Measurements from ENCODE around the gene USP34. TPM values are rescaled to one million over a fixed set of nuclear protein-coding genes. Genes with fewer than 3 reads are reported as not detected.

USP34 gene
- total RNA-seq, 1 donor from 2014 or later, result 83.8 TPM

DNA sequence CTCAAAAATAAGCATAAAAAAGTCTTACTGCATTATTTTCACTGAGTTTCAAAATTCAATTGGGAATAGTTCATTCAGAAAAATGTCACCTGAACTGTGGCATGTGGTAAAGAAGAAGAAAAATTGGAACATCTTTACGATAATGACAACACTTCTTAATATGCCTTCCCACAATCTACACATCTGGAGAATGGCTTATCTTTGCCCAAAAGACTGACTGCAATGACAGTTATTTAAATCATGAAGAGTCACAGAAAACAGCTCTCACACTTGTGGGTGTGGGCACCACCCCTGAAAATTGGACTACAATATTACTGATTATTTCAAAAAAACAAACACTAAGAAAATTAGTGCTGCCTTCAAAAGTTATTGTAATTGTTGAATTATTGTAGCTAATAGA is 152.3 kb downstream of the USP34 start:
- DNase-seq (ENCODE audit: low read depth, low spot score), result no peak

DNA sequence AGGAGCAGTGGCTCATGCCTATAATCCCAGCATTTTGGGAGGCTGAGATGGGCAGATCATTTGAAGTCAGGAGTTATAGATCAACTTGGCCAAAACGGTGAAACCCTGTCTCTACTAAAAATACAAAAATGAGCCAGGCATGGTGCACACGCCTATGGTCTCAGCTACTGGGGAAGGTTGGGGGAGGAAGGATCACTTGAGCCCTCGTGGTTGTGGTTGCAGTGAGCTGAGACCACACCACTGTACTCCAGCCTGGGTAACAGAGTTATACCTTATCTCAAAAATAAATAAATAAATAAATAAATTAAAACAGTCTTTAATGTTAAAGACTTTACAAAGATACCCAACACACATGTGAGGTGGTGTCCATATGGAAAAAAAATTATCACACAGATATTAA is 174.9 kb downstream of the USP34 start:
- no peak for DNase-seq (ENCODE audit: low read depth, low spot score)

DNA sequence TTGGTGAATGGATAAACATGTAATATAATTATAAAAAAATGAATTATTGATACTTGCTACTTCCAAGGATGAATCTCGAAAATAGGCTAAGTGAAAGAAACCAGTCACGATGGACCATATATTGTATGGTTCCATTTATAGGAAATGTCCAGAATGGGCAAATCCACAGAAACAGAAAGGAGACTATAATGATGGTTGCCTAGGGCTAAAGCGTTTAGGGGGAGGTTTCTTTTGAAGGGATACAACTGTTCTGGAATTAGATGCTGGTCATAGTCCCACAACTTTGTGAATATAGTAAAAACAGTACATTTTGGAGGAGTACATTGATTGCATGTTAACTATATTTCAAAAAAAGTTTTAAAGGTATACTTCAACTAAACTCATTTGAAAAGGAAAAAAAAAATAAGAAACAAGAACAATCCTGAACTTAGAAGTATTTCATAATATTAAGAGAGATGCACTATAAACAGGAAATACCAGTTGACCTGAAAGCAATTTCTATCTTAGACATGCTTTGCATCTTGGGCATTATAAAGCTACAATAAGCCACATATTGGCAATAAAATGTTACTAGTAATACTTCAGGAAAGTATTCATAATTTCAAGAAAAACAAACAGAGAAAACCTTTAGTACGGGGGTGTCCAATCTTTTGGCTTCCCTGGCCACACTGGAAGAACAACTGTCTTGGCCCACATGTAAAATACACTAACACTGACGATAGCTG is 178.9 kb downstream of the USP34 start:
- DNase-seq (ENCODE audit: low read depth, low spot score), result no peak

DNA sequence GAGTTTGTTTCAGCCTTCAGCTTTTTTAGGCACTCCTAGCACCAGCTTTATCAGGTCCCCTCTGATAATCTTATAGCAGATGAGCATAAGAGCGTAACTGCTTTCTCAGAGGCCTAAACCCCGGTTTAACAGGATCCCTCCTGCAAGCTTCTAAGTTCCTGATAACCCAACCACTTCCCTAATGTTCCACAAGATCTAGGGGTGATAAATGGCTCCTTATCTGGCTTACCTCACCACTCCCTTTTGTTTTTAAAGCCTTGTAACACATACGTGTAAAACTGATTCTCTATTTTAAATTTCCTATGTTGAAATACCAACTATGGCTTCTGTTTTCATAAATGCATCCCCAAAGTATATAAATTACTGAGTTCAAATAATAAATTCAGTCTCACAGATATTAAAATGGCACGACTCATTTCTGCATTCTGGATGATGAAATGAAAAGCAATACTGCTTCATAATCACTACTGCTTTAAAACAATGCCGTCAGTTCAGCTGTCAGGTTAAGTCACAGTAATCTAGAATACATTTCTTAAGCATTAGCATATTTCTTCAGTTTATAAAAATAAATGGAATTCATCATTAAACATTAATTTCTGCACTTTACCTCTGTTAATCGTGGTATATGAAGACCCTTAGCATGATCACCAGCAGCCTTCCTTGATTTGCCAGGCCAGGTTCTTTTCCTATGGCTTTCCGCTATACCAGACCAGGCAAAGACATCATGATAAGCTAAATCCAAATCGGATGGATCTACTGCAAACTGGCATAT is 182.6 kb downstream of the USP34 start:
- DNase-seq (ENCODE audit: low read depth, low spot score), result no peak

DNA sequence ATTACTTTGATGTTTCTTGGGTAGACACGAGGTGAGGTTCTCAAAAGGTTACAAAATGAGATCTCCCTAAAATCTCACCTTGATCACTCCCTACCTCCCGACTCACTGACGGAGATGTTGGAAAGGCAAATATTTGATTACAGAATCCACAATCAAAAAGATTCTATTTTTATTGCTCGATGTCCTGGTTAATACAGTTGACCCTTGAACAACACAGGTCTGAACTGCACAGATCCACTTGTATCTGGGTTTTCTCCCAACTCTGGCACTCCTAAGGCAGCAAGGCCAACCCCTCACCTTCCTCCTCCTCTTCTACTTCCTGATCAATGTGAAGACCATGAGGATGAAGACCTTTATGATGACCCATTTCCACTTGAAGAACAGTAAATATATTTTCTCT is 183.6 kb downstream of the USP34 start:
- DNase-seq (ENCODE audit: low read depth, low spot score), result no peak

DNA sequence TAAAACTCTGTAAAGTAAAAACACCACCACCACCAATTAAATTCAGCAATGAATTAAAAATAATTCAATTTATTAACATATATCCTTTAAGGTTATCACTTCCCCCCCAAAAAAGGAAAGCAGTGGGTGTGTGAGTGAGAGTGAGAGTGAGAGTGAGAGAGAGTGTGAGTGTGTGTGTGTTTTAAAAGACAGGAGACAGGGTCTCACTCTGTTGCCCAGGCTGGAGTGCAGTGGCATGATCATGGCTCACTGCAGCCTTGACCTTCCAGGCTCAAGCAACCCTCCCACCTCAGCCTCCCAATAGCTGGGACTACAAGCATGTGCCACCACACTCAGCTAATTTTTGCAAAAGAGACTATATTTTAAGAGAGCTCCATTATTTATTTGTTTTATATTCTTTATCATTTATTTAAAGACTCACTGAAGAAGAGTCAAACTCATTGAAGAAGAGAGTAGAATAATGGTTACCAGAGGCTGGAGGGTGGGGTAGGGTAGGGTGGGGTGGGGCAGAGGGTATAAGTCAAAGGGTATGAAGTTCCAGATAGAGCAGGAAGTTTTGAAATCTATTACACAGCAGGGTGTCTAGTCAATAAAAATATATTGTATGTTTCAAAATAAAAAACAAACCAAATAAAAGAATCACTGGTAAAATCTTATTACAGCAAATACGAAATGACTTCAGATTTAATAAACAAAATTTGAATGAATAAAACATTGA is 187.3 kb downstream of the USP34 start:
- no peak for DNase-seq (ENCODE audit: low read depth, low spot score)

DNA sequence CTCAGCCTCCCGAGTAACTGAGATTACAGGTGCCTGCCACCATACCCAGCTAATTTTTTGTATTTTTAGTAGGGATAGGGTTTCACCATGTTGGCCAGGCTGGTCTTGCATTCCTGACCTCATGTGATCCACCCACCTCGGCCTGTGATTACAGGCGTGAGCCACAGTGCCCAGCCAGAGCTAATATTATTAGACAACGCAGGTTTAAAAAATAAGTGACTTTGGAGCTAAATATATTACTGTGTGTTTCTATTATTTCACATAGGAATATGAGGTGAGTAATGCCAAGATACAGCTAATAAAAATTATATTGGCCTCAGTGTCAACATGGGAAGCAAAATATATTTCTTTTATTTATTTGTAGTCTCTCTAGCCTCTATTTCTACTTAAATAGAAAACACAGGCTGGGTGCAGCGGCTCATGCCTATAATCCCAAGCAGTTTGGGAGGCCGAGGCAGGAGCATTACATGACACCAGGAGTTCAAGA is 188.7 kb downstream of the USP34 start:
- no peak for DNase-seq (ENCODE audit: low read depth, low spot score)

DNA sequence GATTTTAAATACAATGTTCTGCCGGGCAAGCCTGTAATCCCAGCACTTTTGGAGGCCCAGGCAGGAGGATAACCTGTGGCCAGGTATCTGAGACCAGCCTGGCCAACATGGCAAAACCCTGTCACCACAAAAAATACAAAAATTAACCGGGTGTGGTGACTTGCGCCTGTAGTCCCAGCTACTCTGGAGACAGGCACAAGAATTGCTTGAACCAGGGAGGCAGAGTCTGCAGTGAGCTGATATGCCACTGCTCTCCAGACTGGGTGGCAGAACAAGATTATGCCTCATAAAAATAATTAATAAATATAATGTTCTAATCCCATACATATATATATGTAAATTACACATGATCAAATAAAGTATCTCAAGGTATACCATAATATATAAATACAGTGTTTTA is 189.6 kb downstream of the USP34 start:
- no peak for DNase-seq (ENCODE audit: low read depth, low spot score)

DNA sequence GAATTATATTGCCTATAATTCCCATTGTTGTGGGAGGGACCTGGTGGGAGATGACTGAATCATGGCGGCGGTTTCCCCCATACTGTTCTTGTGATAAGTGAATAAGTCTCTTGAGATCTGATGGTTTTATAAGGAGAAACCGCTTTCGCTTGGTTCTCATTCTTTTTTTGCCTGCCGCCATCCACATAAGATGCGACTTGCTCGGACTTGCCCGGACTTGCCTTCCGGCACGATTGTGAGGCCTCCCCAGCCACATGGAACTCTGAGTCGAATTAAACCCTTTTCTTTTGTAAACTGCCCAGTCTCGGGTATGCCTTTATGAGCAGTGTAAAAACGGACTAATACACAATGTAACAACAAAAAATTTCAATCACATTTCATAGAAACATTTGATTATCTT is 193.1 kb downstream of the USP34 start:
- DNase-seq (ENCODE audit: low read depth, low spot score), result no peak

DNA sequence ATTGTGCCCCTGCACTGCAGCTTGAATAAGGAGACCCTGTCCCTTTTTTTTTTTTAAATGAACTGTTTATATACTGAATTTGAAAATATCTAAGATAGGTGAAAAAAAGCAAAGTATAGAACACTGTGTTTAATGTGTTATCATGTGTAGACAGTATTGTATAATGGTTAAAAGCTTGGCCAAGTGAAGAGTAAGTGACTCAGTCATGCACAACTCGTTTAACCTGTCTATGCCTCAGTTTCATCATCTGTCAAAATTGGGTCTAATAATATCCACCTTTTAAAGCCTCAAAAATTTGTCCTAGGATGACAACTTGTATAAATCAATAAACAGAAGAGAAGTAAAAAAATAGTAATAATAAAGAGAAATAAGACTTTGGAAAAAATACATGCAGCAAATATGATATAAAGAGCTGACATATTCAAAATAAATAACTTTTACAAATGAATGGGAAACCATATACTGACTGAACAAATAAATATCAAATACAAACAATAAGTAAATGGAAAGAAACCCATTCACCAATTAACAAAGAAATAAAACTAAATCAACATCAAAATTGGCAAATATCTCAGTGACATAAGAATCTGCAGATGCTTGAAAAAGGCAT is 195.2 kb downstream of the USP34 start:
- no peak for DNase-seq (ENCODE audit: low read depth, low spot score)

DNA sequence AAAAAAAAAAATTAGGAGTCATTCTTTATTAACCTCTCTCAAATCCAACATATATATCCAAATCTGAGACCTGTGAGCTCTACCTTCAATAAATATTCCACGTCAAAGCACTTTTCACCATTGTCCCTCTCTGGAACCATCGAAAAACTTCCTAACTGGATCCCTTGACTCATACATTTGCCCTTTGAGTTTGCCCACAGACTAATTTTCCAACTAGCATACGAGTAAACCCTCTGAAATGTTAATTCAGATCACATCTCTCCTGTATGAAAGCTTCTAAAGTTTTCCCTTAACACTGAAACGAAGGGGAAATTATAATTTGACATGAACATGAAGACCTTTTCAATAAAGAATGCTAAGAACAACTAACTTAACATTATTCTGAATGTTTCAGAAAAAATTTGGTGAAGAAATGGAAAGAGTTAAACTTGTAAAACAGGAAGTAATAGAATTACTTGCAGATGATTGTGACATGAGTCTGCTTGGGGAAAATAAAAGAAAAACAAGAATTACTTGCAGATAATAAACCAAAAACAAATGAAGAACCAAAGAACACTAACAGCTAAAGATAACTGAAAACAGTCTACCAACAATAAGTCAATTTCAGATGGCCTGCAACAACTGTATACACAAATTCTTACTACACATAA is 198.3 kb downstream of the USP34 start:
- DNase-seq (ENCODE audit: low read depth, low spot score), result no peak

DNA sequence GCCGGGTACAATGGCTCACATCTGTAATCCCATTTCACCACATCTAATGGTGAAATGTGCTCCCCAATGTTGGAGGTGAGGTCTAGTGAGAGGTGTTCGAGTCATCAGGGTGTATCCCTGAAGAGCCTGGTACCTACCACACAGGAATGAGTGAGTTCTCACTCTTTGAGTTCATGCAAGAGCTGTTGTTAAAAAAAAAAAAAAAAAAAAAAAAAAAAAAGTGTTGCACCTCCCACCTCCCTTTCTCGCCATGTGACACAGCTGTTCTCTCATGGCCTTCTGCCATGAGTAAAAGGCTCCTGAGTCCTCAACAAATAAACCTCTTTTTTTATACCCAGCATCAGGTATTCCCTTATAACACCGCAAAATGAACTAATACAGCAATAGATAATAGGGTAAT is 202.6 kb downstream of the USP34 start:
- no peak for DNase-seq (ENCODE audit: low read depth, low spot score)

DNA sequence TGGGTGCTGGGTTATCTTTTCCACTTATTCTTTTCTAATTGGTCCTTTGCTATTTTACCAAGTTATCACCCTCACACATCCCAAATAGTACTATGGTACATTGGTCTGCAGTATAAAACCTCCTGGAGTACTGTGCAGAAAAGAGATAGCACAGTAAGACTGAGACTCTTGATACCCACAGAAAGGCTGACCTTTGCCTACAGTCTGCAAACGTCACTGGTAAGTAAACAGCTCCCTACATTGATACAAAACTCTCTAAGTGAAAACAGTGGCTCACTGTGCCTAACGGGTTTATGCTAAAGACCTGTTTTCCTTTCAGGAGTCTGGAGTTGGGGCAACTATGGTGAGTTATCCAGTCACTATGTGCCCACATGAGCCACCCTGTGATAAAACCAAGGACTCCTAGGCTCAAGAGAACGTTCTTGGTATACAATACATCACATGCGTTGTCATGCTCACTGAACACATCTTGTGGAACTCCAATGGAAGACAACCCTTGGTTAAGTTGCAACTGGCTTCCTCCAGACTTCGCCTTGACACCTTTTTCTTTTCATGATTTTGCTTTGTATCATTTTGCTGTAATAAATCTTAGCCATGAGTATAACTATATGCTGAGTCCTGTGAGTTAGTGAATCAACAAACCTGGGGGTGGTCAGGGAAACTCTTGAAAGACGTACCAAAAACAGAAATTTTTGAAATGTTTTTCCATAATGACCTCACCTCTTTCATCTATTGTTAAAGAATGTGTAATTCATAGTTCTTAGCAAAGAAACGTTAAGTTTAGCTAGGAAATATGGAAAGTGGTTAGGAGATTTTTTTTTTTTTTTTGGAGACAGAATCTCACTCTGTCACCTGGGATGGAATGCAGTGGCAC is 204.0 kb downstream of the USP34 start:
- DNase-seq (ENCODE audit: low read depth, low spot score), result no peak

DNA sequence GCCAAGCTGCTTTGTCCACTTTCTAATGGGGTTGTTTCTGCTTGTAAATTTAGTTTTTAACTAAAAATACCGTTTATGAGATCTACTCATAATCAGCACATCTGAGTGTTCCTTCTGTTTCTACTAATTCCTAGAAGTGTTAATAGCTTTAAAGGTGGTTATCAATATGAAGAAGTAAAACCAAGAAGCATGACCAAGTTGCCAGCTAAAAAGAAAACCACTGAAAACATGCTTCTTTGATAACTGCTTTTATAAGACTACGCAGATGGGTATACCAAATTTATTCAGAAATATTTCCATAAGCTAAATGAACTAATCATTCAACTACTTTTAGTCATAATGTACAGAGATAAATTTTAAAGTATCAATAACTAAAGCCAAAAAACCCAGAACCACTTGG is 207.1 kb downstream of the USP34 start:
- no peak for DNase-seq (ENCODE audit: low read depth, low spot score)

DNA sequence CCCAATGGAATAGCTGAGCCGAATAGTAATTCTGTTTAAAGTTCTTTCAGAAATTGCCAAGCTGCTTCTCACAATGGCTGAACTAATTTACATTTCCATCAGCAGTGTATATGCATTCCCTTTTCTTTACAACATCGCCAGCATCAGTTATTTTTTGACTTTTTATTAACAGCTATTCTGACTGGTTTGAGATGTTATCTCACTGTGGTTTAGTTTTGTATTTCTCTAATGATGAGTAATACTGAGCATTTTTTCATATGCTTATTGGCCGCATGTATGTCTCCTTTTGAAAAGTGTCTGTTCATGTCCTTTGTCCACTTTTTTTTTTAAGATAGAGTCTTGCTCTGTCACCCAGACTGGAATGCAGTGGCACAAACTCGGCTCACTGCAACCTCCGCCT is 208.2 kb downstream of the USP34 start:
- no peak for DNase-seq (ENCODE audit: low read depth, low spot score)

DNA sequence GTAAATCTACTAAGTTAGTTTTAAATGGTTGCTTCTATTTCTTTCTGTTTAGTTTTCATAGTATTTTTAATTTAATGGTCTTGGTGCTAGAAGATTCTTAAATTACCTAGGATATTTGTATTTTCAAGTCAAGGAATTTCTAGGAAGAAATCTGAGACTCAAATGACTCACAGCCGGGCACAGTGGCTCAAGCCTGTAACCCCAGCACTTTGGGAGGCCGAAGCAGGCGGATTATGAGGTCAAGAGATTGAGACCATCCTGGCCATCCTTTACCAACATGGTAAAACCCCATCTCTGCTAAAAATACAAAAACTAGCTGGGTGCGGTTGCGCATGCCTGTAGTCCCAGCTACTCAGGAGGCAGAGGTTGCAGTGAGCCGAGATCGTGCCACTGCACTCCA is 213.4 kb downstream of the USP34 start:
- no peak for DNase-seq (ENCODE audit: low read depth, low spot score)

DNA sequence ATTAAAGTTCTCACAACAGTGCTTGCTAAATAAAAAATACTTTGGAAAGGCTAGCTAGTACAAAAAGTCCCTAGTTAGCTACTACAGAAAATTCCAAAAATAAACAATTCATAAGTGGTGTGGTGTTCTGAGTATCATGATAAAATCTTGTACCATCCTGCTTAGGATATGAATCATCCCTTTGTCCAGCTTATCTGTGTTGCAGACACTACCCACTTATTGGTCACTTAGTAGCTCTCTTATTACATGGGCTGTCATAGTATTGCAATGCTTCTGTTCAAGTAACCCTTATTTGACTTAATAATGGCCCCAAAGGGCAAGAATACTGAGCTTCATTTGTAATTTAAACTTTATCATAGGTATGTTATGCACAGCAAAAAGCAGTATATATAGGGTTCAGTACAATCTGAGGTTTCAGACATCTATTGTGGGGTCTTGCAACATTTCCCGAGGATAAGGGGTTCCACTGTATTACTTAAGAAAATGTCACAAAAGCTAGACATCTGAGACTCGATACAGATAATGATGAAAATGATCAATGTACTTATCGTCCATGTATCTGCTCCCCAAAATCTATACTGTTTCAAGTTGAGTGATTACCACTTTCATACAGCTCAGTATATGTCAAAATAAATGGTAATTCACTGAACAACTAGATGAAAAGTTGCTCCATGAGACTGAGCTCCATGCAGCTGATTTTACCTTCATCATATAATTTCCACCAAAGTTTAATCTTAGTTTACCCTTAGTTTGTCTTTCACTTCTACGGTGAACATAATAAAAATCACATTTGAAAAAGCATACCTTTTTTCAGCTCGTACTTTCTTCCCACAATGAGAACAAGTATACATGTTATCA is 215.1 kb downstream of the USP34 start:
- peak; percentile 71 for DNase-seq (ENCODE audit: low read depth, low spot score)

DNA sequence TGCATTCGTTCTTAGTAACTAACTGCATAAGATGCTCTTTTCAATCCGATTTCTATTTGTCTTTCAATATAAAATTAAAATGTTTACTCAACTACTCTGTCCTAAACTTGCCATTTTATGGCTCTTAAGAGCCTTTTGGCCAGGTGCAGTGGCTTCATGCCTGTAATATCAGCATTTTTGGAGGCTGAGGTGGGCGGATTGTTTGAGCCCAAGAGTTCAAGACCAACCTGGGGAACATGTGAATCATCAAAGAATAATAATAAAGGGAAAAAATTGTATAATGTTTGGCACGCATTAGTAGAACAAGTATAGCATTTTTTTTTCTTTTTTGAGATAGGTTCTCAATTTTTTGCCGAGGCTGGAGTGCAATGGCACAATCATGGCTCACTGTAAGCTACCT is 216.4 kb downstream of the USP34 start:
- DNase-seq (ENCODE audit: low read depth, low spot score), result no peak

DNA sequence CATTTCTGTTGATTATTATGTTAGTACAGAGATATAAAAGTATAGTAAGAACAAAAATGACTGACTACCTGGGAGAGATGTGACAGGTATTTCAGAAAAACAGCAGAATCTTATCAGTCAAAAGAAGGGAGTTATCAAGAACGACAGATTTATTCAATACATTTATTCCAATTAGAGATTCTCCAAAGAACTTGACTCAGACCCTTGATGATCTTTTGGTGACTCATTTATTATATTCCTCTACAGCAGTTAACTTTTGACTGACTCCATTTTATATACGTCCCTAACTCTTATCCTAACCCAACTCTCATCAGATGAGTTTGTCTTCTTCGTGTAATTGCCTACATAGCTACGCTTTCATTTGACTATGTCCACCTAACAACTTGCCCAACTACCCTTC is 217.8 kb downstream of the USP34 start:
- DNase-seq (ENCODE audit: low read depth, low spot score), result no peak
